ENCODE results near the gene TMCC1. TPM values are rescaled to one million over a fixed set of nuclear protein-coding genes. Genes with fewer than 3 reads are reported as not detected.
"Not testable (repeated sequence)": the region's sequence is repeated elsewhere in the genome, so short reads cannot be mapped to it uniquely, and the experiment has no call there.

Gene TMCC1
- total RNA-seq, 1 experiment from 2014 or later, result 23.0 TPM

DNA sequence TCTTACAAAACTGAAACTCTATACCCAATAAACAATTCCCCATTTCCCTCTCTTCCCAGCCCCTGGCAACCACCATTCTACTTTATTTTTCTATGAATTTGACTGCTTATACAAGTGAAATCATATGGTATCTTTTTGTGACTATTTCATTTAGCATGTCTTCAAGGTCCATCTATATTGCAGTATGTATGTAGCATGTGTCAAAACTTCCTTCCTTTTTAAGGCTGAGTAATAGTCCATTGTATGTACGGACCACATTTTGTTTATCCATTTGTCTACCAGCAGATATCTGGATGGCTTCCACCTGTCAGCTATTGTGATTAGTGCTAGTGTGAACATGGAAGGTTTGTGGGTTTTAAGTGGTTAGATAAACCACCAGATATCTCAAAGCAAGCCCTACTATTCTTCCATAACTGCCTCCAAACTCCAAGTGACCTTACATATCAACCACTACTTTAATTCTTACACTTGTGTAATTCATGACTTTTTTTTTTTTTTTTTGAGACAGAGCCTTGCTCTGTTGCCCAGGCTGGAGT is 134.7 kb downstream of the TMCC1 start:
- Histone ChIP-seq H3K79me2 (ENCODE audit: low read length) (peaks cover 63% of the 10 kb centered on the region), H3K4me1 (ENCODE audit: low read length) (no peaks in the 10 kb centered on the region; the same call in 1 of the 2 replicates), H3K27me3 (ENCODE audit: low read length) (no peaks in the 10 kb centered on the region), H2AFZ (ENCODE audit: low read length) (no peak overlapping the region), H3K9me3 (ENCODE audit: low read length) (peaks cover 2% of the 10 kb centered on the region; the same call in 1 of the 2 replicates), H3K9ac (ENCODE audit: low read length) (no peak overlapping the region), H3K4me3 (ENCODE audit: low read length) (no peak overlapping the region), H3K9me2 (replicated peaks; ENCODE audit: insufficient read depth, low read length) (no peaks in the 10 kb centered on the region), H3K27ac (ENCODE audit: low read length) (no peak overlapping the region), H4K20me1 (ENCODE audit: insufficient read depth, low read depth, low read length) (no peaks in the 10 kb centered on the region), H3K4me2 (ENCODE audit: low read depth, low read length, poor library complexity, severe bottlenecking) (no peak overlapping the region), H3K36me3 (ENCODE audit: insufficient read depth, low read length) (peaks cover 3% of the 10 kb centered on the region; the same call in 1 of the 2 replicates)
- no peak for DNase-seq

DNA sequence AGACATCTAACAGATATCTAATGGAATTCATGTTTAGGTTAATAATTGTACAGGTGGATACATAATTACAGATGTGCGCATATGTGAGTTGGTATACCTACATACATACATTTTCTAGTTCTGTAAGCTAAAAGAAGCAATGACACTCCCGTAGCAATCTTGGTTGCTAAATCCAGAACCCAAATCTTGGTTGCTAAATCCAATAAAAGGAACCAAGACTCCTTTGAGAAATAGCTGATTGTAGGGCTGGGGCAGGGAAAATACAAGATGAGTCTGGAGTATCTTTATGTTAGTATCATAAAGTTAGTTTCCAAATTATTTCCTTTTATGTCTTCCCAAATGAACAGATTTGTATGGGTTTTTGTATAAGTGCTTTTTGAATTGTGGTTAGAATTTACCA is 135.2 kb downstream of the TMCC1 start:
- H3K79me2 ChIP-seq (ENCODE audit: low read length), result peaks cover 67% of the 10 kb centered on the region
- peaks cover 8% of the 10 kb centered on the region; the same call in 1 of the 2 replicates for H3K9me3 ChIP-seq (ENCODE audit: low read length)

DNA sequence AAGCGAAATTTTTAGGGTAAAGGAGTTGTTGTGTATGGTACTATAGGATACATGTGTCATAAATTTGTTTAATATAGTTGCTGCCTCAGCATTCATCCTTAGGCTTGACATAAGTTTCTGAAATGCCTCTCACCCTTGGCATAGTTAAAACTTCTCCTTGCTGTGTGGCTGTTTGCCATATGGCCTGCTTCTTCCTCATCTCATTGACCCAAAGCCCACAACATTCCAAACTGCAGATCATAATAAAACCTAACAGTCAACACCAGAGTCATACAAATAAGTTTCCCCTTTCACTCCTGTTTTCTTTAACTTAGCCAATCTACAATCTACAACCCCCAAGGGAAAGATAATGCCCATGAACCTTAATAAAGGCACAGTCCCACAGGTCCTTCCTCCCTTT is 136.6 kb downstream of the TMCC1 start:
- Histone ChIP-seq H3K79me2 (ENCODE audit: low read length) (peaks cover 75% of the 10 kb centered on the region), H3K27me3 (ENCODE audit: low read length) (no peaks in the 10 kb centered on the region), H3K4me3 (ENCODE audit: low read length) (no peak overlapping the region), H2AFZ (ENCODE audit: low read length) (no peak overlapping the region), H3K4me2 (ENCODE audit: low read depth, low read length, poor library complexity, severe bottlenecking) (no peak overlapping the region), H3K27ac (ENCODE audit: low read length) (no peak overlapping the region), H3K9me3 (ENCODE audit: low read length) (peaks cover 15% of the 10 kb centered on the region), H4K20me1 (ENCODE audit: insufficient read depth, low read depth, low read length) (no peaks in the 10 kb centered on the region), H3K36me3 (ENCODE audit: insufficient read depth, low read length) (peaks cover 14% of the 10 kb centered on the region), H3K9ac (ENCODE audit: low read length) (no peak overlapping the region), H3K4me1 (ENCODE audit: low read length) (no peaks in the 10 kb centered on the region; the same call in 1 of the 2 replicates), H3K9me2 (replicated peaks; ENCODE audit: insufficient read depth, low read length) (no peaks in the 10 kb centered on the region)
- no peak for DNase-seq

More for the DNA sequence above, 135.2 kb downstream of the TMCC1 start:
- no peak overlapping the region for H3K9ac ChIP-seq (ENCODE audit: low read length)
- H3K27me3 ChIP-seq (ENCODE audit: low read length), result no peaks in the 10 kb centered on the region
- H3K4me3 ChIP-seq (ENCODE audit: low read length), result no peak overlapping the region
- H3K27ac ChIP-seq (ENCODE audit: low read length), result peak overlapping the region; percentile 14; the same call in 1 of the 2 replicates
- no peaks in the 10 kb centered on the region for H4K20me1 ChIP-seq (ENCODE audit: insufficient read depth, low read depth, low read length)
- no peaks in the 10 kb centered on the region; the same call in 1 of the 2 replicates for H3K4me1 ChIP-seq (ENCODE audit: low read length)
- no peak overlapping the region for H2AFZ ChIP-seq (ENCODE audit: low read length)
- H3K36me3 ChIP-seq (ENCODE audit: insufficient read depth, low read length), result peaks cover 8% of the 10 kb centered on the region
- no peaks in the 10 kb centered on the region for H3K9me2 ChIP-seq (replicated peaks; ENCODE audit: insufficient read depth, low read length)
- no peak for DNase-seq
- H3K4me2 ChIP-seq (ENCODE audit: low read depth, low read length, poor library complexity, severe bottlenecking), result no peak overlapping the region

DNA sequence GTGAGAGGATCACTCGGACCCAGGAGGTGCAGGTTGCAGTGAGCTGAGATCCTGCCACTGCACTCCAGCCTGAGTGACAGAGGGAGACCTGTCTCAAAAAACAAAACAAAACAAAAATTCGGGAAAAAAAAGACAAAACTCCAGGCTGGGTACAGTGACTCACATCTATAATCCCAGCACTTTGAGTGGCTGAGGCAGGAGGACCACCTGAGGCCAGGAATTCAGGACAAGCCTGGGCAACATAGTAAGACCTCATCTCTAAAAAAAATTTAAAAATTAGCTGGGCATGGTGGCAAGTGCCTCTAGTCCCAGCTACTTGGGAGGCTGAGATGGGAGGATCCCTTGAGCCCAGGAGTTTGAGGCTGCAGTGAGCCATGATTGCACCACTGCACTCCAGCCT is 142.4 kb downstream of the TMCC1 start:
- not testable (repeated sequence) for H3K27ac ChIP-seq (ENCODE audit: low read length); H2AFZ ChIP-seq (ENCODE audit: low read length); DNase-seq; H4K20me1 ChIP-seq (ENCODE audit: insufficient read depth, low read depth, low read length); H3K4me2 ChIP-seq (ENCODE audit: low read depth, low read length, poor library complexity, severe bottlenecking); H3K27me3 ChIP-seq (ENCODE audit: low read length); H3K9me2 ChIP-seq (replicated peaks; ENCODE audit: insufficient read depth, low read length); H3K9ac ChIP-seq (ENCODE audit: low read length); H3K4me3 ChIP-seq (ENCODE audit: low read length)
- Histone ChIP-seq H3K79me2 (ENCODE audit: low read length) (peaks cover 89% of the 10 kb centered on the region), H3K36me3 (ENCODE audit: insufficient read depth, low read length) (peaks cover 14% of the 10 kb centered on the region), H3K4me1 (ENCODE audit: low read length) (peaks cover 34% of the 10 kb centered on the region), H3K9me3 (ENCODE audit: low read length) (peaks cover 15% of the 10 kb centered on the region)

DNA sequence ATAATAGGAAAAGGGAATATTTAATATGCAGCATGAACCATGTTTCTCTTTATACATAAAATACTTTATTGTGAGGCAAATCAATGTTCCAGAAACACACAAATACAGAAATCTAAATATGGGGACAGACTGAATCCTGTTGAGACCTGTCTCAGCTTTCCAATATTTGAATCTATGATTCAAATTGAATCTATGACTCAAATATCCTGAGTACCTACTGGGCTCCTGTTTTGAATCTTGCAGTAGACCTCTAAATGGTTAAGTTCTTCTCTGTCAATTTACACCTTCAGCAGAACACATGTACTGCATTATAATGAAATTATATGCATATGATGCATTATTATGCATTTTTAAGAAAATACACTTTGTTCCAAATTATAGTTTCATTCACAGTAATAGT is 143.8 kb downstream of the TMCC1 start:
- H3K4me2 ChIP-seq (ENCODE audit: low read depth, low read length, poor library complexity, severe bottlenecking), result peak overlapping the region; percentile 23
- H3K4me1 ChIP-seq (ENCODE audit: low read length), result peaks cover 49% of the 10 kb centered on the region
- no peak overlapping the region for H3K4me3 ChIP-seq (ENCODE audit: low read length)
- H3K9me3 ChIP-seq (ENCODE audit: low read length), result peaks cover 15% of the 10 kb centered on the region
- H3K9ac ChIP-seq (ENCODE audit: low read length), result no peak overlapping the region
- H3K79me2 ChIP-seq (ENCODE audit: low read length), result peaks cover 90% of the 10 kb centered on the region
- no peaks in the 10 kb centered on the region for H3K27me3 ChIP-seq (ENCODE audit: low read length)
- peaks cover 14% of the 10 kb centered on the region for H3K36me3 ChIP-seq (ENCODE audit: insufficient read depth, low read length)
- no peaks in the 10 kb centered on the region for H3K9me2 ChIP-seq (replicated peaks; ENCODE audit: insufficient read depth, low read length)
- peak overlapping the region; percentile 63 for H3K27ac ChIP-seq (ENCODE audit: low read length)
- no peak for DNase-seq
- H4K20me1 ChIP-seq (ENCODE audit: insufficient read depth, low read depth, low read length), result no peaks in the 10 kb centered on the region
- no peak overlapping the region for H2AFZ ChIP-seq (ENCODE audit: low read length)

DNA sequence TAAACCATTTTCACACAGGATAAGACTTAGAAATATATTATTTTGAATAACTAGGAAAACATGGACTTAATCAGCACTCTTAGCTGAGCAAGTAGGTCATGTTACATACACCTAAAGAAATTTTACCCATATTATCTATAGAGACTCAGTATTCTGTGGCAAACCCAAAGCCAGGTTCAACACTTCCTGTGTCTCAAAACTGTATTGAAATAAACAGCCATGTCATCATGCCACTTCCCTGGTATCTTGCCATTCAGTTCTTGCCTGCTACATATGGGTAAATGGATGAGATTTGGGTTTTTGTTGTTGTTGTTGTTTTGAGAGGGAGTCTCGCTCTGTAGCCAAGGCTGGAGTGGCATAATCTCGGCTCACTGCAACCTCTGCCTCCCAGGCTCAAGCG is 145.5 kb downstream of the TMCC1 start:
- H2AFZ ChIP-seq (ENCODE audit: low read length), result no peak overlapping the region
- H3K9ac ChIP-seq (ENCODE audit: low read length), result no peak overlapping the region
- peaks cover 3% of the 10 kb centered on the region; the same call in 1 of the 2 replicates for H3K36me3 ChIP-seq (ENCODE audit: insufficient read depth, low read length)
- no peaks in the 10 kb centered on the region for H3K27me3 ChIP-seq (ENCODE audit: low read length)
- no peaks in the 10 kb centered on the region for H3K9me2 ChIP-seq (replicated peaks; ENCODE audit: insufficient read depth, low read length)
- DNase-seq, result no peak
- H3K9me3 ChIP-seq (ENCODE audit: low read length), result peaks cover 4% of the 10 kb centered on the region
- peak overlapping the region; percentile 74 for H3K27ac ChIP-seq (ENCODE audit: low read length)
- H3K4me2 ChIP-seq (ENCODE audit: low read depth, low read length, poor library complexity, severe bottlenecking), result peak overlapping the region; percentile 46
- H3K4me3 ChIP-seq (ENCODE audit: low read length), result no peak overlapping the region
- H3K79me2 ChIP-seq (ENCODE audit: low read length), result peaks cover 90% of the 10 kb centered on the region
- no peaks in the 10 kb centered on the region for H4K20me1 ChIP-seq (ENCODE audit: insufficient read depth, low read depth, low read length)
- peaks cover 65% of the 10 kb centered on the region for H3K4me1 ChIP-seq (ENCODE audit: low read length)

DNA sequence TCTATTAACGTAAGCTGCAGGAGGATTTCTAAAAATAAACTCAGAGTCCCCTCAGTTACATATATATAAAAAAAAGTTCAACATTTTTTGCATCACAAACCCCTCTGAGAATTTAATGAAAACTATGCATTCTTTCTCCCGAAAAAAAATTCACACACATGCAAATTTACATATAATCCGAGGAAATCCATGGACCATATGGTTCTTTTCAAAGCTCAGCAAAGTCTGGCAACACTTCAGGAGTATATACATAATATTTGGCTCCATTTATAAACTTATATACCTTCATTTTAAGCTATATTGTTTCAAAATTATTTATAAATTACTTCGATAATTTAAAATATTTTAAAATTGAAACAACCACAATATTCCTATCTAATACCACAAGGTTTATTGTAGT is 146.4 kb downstream of the TMCC1 start:
- Histone ChIP-seq H3K27me3 (ENCODE audit: low read length) (no peaks in the 10 kb centered on the region), H3K36me3 (ENCODE audit: insufficient read depth, low read length) (no peaks in the 10 kb centered on the region)
- no peak for DNase-seq

DNA sequence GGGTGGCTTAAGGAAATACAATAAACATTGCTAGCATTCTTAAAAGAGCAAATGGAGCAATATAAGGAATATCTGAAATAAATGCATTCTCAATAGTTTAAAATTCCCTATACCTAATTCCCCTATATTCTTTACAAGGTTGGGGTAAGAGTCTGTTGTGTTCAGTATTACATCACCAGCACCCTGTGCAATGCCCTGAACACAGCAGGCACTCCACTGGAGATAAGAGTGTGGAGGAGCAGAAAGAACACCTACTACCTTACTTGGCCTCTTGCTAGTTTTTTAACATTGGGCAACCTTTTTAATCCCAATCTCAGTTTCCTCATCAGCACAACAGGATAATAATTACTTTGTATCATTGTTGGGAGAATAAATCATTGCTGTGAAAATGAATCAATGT is 146.9 kb downstream of the TMCC1 start:
- no peak for DNase-seq
- peak overlapping the region; percentile 46 for H3K4me2 ChIP-seq (ENCODE audit: low read depth, low read length, poor library complexity, severe bottlenecking)
- H3K9me3 ChIP-seq (ENCODE audit: low read length), result no peaks in the 10 kb centered on the region
- H3K27ac ChIP-seq (ENCODE audit: low read length), result peak overlapping the region; percentile 74
- H3K79me2 ChIP-seq (ENCODE audit: low read length), result peaks cover 90% of the 10 kb centered on the region
- no peak overlapping the region for H3K4me3 ChIP-seq (ENCODE audit: low read length)
- H2AFZ ChIP-seq (ENCODE audit: low read length), result no peak overlapping the region
- no peaks in the 10 kb centered on the region for H4K20me1 ChIP-seq (ENCODE audit: insufficient read depth, low read depth, low read length)
- H3K9ac ChIP-seq (ENCODE audit: low read length), result no peak overlapping the region
- peaks cover 79% of the 10 kb centered on the region for H3K4me1 ChIP-seq (ENCODE audit: low read length)
- no peaks in the 10 kb centered on the region for H3K36me3 ChIP-seq (ENCODE audit: insufficient read depth, low read length)
- no peaks in the 10 kb centered on the region for H3K27me3 ChIP-seq (ENCODE audit: low read length)
- no peaks in the 10 kb centered on the region for H3K9me2 ChIP-seq (replicated peaks; ENCODE audit: insufficient read depth, low read length)

More for the DNA sequence above, 146.4 kb downstream of the TMCC1 start:
- Histone ChIP-seq H3K4me1 (ENCODE audit: low read length) (peaks cover 74% of the 10 kb centered on the region), H2AFZ (ENCODE audit: low read length) (no peak overlapping the region), H3K4me2 (ENCODE audit: low read depth, low read length, poor library complexity, severe bottlenecking) (peak overlapping the region; percentile 46), H4K20me1 (ENCODE audit: insufficient read depth, low read depth, low read length) (no peaks in the 10 kb centered on the region), H3K9me2 (replicated peaks; ENCODE audit: insufficient read depth, low read length) (no peaks in the 10 kb centered on the region), H3K27ac (ENCODE audit: low read length) (peak overlapping the region; percentile 74), H3K9ac (ENCODE audit: low read length) (no peak overlapping the region), H3K9me3 (ENCODE audit: low read length) (no peaks in the 10 kb centered on the region), H3K4me3 (ENCODE audit: low read length) (no peak overlapping the region), H3K79me2 (ENCODE audit: low read length) (peaks cover 90% of the 10 kb centered on the region)
